Measurements from ENCODE around the gene RGMA.

Gene RGMA

DNA sequence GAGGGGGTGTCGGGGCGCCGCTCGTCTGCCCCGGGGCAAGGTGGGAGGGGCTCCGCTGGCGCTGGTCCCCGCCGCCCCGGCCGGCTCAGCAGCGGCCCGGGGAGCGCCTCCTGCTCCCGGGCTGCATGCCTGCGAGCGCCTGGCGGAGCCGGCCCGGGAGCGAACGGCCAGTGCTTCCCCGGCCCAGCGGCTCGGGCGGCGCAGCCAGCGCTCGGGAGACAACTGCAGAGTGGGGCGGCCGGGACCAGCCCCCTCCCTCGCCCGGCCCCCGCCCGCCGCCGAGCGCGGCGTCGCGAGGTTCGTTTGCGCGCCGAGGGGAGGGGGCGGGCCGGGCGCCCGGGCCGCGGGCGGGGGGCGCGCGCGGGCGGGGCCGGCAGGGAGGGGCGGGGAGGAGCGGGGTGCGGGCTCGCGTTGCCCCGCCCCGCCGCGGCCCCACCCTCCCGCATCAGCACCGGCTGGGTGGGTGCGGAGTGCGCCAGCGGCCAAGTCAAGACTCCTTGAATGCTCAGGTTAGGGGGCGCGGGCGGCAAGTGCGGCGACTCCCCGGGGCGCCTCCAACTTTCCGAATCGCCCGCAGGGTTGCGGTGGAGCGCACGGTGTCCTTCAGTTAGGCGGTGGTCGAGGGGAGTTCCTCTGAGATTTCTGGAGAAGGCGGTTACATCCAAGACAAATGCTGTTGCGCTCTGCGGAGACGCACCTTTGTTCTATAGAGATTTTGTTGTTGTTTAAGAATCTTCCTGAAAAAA lies at the start of gene RGMA:
Gene RGMA (minus strand): TSS at position 231 of the 746 bp plus-strand sequence. CDS start 279 bp downstream, outside the sequence.
- no peak for DNase-seq

DNA sequence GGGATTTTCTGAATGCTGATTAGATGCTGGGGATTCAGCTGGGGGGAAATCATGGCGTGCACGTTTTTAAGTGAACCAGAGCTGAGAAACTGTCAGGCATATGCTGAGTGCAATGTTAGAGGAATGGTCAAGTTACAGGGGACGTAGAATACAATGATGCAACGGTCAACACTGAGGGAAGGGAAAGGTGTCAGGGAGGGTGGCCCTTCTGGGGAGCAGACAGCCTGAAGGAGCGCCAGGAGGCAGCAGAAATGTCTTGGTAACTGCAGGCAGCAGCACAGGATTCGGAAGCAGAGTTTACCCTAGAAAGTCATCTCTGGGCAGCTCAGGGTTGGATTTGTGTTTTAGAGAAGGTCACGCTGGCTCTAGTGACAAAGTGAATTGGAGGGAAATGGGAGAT lies 47.6 kb upstream of the RGMA start:
- DNase-seq: no peak

GRCh38 chr15:93135997-93136397 lies 47.0 kb upstream of the RGMA start:
- no peak for DNase-seq

- DNase-seq: no peak
These were observed 46.4 kb upstream of the RGMA start for GRCh38 chr15:93135459-93135858.

- DNase-seq: no peak
These were observed 42.6 kb upstream of the RGMA start for GRCh38 chr15:93131485-93132095.

- peak; percentile 94 for DNase-seq
These were observed 40.9 kb upstream of the RGMA start for GRCh38 chr15:93129702-93130488.

DNA sequence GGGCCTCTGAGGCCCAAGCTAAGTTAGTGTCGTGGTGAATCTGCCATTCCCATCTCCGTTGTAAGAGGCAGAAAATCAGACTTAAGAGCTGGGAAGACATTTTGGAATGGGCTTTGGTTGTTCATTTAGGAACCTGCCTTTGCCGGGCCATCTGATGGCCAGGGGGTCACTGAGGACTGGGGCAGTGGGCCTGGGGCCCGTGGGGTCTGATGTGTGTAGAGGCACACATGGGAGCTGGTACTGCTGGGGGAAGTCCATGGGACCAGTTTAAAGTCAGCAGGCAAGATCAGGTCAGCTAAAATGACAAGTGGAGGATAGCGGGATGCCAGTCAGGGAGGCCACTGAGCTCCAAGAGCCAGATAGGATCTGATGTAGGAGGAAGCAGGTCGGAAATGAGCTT lies 38.3 kb upstream of the RGMA start:
- DNase-seq: no peak

DNA sequence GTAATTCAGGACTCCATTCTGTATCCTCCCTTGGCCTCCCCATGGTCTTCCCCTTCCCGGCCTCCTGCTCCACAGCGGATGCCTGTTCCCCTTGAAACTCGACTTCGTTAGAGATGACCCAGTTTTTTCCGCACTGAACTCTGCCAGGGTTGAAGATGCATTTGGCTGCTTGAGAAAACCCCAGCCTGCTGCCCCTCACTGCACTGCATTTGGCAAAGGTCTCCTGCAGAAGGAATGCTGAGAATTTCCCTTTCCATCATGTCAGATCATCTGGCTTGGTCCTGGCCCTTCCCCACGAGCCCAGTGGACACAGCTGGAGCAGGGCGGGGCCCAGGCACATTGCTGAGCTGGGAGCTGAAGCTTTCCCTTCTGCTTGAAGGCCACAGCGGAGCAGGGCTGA lies 37.6 kb upstream of the RGMA start:
- DNase-seq: no peak

DNA sequence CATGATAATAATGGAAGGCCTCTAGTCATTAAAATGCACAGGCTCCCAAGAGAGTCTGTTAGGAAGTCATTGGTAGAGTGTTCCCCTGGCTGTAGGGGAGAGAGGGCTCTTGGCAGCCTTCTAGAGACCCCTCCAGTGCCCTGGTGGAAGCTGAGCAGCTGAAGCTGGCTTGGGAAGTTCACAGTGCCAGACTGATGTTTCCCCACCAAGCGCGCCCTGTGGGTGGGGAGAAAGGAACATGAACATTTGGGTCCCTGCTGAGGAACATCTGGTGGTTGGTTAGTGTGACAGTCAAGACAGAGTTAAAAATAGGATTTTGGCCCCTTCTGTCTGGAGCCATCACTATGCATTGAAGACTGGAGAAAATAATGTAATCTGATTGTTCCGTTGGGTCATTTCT lies 37.1 kb upstream of the RGMA start:
- no peak for DNase-seq

DNA sequence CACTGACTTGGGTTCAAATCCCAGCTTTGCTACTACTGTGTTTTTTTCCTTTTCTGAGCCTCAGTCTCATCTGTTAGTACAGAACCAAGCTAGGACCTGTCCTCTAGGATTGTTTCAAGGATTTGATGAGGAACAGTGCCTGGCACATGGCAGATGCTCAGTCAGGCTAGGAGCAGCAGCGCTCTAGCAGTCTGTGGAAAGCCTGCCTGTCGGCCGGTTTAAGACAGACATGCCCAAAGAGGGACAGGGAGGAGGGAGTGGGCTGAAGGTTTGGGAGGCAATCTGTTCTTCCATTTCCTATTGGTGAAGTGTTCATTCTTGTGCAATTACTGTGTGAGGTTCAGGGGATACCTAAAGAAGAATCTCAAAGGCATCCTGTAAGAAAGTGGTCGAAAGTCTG lies 35.1 kb upstream of the RGMA start:
- peak; percentile 71 for DNase-seq

- peak; percentile 87 for DNase-seq
These were observed 33.2 kb upstream of the RGMA start for GRCh38 chr15:93121973-93122910.

- peak; percentile 54 for DNase-seq
These were observed 32.1 kb upstream of the RGMA start for GRCh38 chr15:93121107-93121506.

- no peak for DNase-seq
These were observed 29.9 kb upstream of the RGMA start for GRCh38 chr15:93118904-93119303.

DNA sequence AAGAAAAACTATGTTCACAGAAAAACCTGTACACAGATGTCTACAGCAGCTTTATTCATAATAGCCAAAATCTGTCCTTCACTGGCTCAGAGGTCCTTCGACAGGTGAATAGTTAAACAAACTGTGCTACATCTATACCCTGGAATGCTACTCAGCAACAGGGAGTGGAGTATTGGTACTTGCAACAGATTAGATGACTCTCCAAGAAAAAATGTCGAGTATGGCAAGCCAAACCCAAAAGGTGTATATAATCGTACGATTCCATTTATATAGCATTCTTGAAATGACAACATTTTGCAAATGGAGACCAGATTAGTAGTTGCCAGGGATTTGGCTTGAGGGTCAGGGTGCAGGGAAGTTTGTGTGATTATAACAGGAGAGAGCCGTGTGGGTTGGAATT lies 22.4 kb upstream of the RGMA start:
- no peak for DNase-seq

- no peak for DNase-seq
These were observed 21.6 kb upstream of the RGMA start for GRCh38 chr15:93110502-93111040.

- no peak for DNase-seq
These were observed 20.5 kb upstream of the RGMA start for GRCh38 chr15:93109336-93110102.

DNA sequence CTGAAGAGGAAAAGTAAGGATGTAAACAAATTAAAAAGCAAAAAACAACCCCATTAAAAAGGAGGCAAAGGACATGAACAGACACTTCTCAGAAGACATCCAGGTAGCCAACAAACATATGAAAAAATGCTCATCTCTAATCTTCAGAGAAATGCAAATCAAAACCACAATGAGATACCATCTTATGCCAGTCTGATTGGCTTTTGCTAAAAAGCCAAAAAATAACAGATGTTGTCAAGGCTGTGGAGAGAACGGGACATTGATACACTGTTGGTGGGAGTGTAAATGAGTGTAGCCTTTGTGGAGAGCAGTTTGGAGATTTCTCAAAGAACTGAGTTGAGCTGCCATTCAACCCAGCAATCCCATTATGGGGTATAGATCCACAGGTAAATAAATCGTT lies 18.6 kb upstream of the RGMA start:
- DNase-seq: no peak

GRCh38 chr15:93105485-93105884 lies 16.5 kb upstream of the RGMA start:
- DNase-seq: no peak

DNA sequence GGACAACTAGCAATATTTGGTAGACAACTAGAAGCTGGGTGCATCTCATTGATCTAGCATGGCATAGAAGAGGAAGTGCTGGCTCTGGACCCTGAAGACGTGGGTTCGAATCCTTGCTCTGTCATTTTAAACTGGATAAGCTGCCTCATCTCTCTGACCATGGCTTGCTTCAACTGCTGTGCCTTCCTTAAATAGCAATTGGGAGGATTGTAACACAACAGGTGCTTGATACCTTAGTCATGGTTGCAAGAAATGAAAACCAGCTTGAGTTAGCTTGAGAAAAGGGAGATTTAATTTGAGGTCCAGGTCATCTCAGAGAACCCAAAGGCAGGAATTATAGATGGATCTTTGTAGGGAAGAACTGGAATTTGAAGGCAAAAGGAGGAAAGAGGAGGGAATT lies 14.8 kb upstream of the RGMA start:
- no peak for DNase-seq

DNA sequence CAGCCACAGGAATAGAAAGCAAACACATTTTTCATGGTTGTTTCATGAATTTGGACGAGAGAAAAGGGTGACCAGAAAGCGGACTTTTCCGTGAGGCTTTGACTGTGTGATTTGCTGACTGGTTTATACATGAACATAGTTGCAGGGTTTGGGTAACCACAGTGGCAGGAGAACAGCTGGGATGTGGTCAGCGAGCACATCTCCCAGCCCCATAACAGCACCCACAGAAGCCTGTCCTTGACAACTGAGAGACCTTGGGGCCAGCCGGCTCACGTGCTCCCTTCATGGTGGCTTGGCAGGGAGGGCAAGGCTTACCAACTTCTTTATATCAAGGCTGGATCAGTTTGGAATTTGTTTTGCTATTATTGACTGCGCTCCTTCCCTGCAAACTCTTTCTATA lies 13.2 kb upstream of the RGMA start:
- no peak for DNase-seq

DNA sequence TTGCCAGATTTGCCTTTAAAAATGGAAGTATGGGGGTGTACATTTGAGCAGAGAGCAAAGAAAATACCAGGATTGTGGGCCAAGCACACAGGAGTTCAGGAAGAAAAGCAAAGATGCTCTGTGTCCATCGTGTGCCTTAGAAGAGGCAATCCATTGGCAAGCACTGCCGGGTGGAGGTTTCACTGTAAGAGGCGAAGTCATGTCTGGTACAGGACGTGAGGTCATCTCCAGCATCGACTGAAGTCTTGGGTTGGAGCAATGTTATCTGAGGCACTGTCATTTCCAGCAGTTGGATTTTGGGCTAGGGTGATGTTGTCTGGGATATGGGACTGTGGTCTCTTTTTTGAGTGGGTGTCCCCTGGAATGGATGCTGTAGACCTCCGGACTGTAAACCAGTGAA lies 4.8 kb upstream of the RGMA start:
- no peak for DNase-seq

- no peak for DNase-seq
These were observed 2.5 kb upstream of the RGMA start for GRCh38 chr15:93091465-93091864.

Measured in NCI-H524 treated with DMSO at 0.1 percent for 48 hours (cell line).